ENCODE measurements around the gene CSN1S1.
A peak's percentile ranks its signal among the peaks of the same experiment; 100 is the strongest.
"Not testable (repeated sequence)": the region's sequence is repeated elsewhere in the genome, so short reads cannot be mapped to it uniquely, and the experiment has no call there.

The CSN1S1 gene

DNA sequence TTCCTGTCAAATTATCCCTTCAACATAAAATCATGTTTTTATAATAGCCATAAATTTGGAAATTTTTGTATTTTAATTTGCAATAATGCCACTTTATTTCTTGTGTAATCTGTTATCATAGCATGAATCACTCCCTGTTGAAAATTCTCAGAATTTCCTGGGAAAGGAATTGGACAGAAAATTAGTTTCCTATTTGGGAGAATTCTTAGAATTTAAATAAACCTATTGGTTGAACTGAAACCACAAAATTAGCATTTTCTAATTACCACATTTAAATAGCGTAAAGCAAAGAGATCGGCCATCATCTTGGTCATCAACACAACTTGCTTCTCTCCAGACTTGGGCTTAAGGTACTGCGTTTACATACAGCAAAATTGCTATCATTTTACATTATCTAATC, at the start of gene CSN1S1:
CSN1S1 (plus strand) TSS at position 301 of the 400 bp plus-strand sequence. CDS start 1,488 bp downstream, outside the sequence.
- DNase-seq (ENCODE audit: low read depth): no peak

DNA sequence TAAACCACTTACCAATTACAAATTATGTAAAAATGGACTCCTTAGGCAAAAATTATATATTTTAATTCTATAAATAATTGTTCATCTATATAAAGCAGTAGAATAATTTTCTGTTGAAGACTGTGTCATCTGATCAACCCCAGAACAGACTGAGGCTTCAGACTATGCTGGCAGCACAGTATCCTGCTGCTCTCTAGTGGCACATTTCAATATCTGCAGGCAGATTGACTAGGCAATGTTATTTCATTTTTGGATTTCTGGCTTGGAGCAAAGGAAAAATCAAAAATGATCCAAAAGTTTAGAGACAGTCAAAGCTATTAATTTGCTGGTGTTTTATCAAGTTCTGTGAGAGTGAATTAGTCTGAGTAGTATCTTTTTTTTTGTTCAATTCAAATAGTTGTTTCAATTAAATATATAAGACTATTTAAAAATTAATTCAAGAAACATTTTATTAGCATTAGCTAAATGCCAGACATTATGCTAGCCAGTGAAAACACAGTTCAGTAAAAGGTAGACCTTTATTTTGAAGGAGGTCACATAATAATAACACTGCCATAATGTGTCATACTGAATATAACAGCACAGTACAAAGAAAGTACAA, 49.6 kb upstream of the CSN1S1 start:
- peak; percentile 6 for DNase-seq (ENCODE audit: low read depth)

GRCh38 chr4:69882150-69882549, 48.7 kb upstream of the CSN1S1 start:
- DNase-seq (ENCODE audit: low read depth): no peak

- DNase-seq (ENCODE audit: low read depth): no peak
Observed at GRCh38 chr4:69888336-69888735, 42.5 kb upstream of the CSN1S1 start.

- DNase-seq (ENCODE audit: low read depth): no peak
Observed at GRCh38 chr4:69894186-69894585, 36.7 kb upstream of the CSN1S1 start.

GRCh38 chr4:69894721-69895120, 36.1 kb upstream of the CSN1S1 start:
- no peak for DNase-seq (ENCODE audit: low read depth)

DNA sequence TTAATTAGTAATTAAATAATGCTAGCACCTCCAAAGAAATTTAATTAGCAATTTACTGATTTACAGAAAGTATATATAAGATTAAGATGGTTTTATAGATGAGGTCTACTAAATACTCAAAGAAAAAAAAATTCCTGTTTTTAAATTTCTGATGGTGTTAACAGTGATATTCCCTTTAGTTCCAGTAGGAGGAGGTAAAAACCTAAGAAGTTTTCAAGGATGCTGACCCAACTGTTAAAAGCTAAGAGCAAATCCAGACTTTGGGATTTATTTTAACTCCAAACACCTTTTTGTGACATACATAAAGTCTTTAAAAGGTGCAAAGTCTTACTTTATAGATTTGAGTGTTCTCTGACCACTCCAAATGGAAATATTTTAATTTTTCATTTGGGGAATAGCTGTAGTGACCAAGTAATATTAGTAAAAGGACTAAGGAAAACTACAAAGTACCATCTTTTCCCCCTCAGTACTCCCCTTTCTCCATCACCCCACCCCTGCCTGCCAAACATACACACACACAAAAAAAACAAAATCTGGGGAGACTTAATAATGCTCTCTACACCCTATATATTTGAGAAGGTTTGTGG, 34.2 kb upstream of the CSN1S1 start:
- DNase-seq (ENCODE audit: low read depth): no peak

- DNase-seq (ENCODE audit: low read depth): no peak
Observed at GRCh38 chr4:69907151-69907550, 23.7 kb upstream of the CSN1S1 start.

GRCh38 chr4:69909195-69909594, 21.7 kb upstream of the CSN1S1 start:
- no peak for DNase-seq (ENCODE audit: low read depth)

GRCh38 chr4:69910016-69910782, 20.7 kb upstream of the CSN1S1 start:
- peak; percentile 14 for DNase-seq (ENCODE audit: low read depth)

- no peak for DNase-seq (ENCODE audit: low read depth)
Observed at GRCh38 chr4:69920874-69921273, 10.0 kb upstream of the CSN1S1 start.

- DNase-seq (ENCODE audit: low read depth): not testable (repeated sequence)
Observed at GRCh38 chr4:69923782-69924410, 7.0 kb upstream of the CSN1S1 start.

- DNase-seq (ENCODE audit: low read depth): no peak
Observed at GRCh38 chr4:69934150-69934549, 3.3 kb downstream of the CSN1S1 start.

DNA sequence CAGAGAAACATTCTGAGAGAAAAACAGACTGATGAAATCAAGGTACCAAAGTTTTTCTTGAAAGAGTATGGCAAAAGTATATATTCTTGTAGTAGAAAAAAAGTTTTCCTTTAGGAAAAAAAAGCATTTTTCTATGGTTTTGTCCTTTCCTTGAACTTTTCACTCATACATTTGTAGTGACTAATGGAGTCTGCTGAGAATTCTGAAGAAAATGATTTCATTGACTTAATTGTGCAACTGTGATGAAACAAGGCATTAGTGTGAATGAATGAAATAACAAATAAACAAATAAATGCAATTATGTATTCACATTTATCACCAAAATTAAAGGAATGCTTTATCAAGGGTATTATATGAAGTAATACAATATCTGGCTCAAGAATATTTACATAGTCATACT, 5.7 kb downstream of the CSN1S1 start:
- DNase-seq (ENCODE audit: low read depth): no peak

DNA sequence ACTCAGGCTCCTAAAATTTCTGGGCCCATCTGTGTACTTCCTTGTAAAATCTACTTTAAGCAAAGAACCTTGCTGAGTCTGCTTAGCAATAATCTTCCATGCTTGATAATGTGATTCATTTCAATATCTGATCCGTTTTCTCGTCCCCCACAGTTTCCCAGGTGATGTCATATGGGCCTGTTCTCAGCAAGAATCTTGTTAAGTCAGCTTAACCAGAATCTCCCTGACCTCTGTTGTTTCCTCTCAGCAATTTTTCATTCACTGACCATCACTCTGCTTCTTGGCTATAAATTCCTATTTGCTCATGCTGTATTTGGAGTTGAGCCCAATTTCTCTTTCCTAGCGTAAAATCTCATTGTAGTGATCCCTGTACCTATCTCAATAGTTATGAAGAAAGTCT, 20.7 kb downstream of the CSN1S1 start:
- no peak for DNase-seq (ENCODE audit: low read depth)

DNA sequence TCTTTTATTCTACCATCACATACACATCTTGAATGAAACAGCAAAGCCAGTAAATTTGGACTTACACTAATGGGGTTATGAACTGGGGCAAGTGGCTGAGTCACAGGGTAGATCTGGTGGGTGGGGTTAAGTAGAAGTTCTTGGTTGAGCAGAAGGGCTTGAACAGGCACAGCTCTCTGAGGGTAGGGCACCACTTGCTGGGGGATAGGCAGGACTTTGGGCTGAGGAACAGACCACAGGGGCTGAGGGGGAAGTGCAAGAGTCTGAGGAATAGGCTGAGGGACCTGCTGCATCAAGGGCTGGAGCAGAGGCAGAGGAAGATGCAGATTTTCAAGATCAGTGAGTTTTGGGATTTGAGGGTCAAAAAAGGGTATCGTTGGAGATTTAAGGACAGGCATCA, 26.3 kb downstream of the CSN1S1 start:
- no peak for DNase-seq (ENCODE audit: low read depth)

GRCh38 chr4:69965628-69966027, 34.8 kb downstream of the CSN1S1 start, which contains the start of gene CSN2:
TSS of gene CSN2 (minus strand) at chr4:69965728. CDS start at chr4:69960995, 4,733 bp downstream.
- no peak for DNase-seq (ENCODE audit: low read depth)

DNA sequence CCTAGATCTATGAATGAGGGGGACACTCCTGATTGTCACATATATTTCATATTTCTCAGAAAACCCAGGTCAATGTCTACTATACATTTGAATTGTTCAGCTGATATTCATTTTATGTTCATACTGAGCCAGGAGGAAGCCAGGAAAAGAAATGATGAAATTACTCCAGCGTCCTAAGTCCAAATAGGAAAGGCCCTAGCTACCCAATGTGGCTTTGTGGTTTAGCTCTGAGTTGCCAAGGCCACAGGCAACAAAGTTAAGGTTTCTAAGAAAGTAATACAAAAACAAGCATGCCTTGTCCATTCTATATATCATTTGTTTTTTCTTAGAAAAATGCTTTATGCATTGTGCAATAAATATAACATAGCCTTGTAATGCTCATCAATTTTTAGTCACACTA, 39.2 kb downstream of the CSN1S1 start:
- DNase-seq (ENCODE audit: low read depth): no peak

GRCh38 chr4:69974631-69975030, 43.8 kb downstream of the CSN1S1 start:
- DNase-seq (ENCODE audit: low read depth): no peak

DNA sequence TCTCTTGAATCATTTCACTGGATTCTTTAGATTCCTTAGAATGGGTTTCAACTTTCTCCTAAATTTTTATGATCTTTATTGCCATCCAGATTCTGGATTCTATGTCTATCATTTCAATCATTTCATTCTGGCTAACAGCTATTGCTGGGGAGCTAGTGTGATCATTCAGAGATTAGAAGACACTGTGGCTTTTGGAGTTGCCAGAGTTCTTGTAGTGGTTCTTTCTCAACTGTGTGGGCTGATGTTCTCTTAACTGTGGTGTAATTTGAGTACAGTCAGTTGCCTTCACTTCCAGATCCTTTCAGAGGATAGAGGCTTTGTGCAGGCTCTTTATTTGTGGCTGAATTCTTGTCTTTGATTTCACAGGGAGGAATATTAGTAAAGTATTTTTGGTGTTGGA, 46.7 kb downstream of the CSN1S1 start:
- DNase-seq (ENCODE audit: low read depth): no peak

DNA sequence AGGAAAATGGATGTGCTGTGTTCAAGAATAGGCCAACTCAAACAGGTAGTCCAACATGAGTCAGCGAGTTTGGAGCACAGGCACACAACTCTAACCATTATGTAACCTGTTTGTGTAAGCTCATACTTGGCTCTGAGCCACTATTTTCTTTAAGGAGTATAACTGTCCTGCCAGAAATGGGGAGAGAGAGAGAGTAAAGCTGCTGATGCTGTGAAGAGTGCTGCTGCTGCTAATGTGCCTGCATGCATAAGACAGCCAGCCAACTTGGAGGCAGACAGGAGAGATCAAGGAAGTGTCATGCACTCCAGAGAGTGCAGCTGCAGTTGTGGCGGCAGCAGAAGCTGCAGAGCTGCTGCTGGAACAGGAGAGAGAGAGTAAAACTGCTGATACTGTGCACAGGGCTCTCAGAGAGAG, 53.2 kb downstream of the CSN1S1 start:
- DNase-seq (ENCODE audit: low read depth): no peak

- no peak for DNase-seq (ENCODE audit: low read depth)
Observed at GRCh38 chr4:69986663-69987062, 55.8 kb downstream of the CSN1S1 start.

- DNase-seq (ENCODE audit: low read depth): no peak
Observed at GRCh38 chr4:69991016-69991415, 60.1 kb downstream of the CSN1S1 start.
